PC-9 (cell line): ENCODE data around the gene OR2V2. TPM values are rescaled to one million over a fixed set of nuclear protein-coding genes. Genes with fewer than 3 reads are reported as not detected.

Experiments used
- BruUV-seq: library from RNA; stranded (reverse); fragments of 400-500 nt; replicated peaks from 2 replicates; lab custom pipeline; 2021; lab: Mats Ljungman, UMichigan
- CTCF ChIA-PET: fragments of 300-600 bp; sonication (Branson Sonifier 250); formaldehyde crosslinking; loops from one replicate; lab custom pipeline; 2022; ENCODE audit warnings: antibody characterized with exemption; lab: Charles Lee
- POLR2A ChIA-PET: fragments of 300-600 bp; sonication (Branson Sonifier 250); formaldehyde crosslinking; loops from one replicate; lab custom pipeline; 2022; ENCODE audit warnings: antibody characterized with exemption; ENCODE audit not compliant: unreplicated experiment; lab: Charles Lee
- DNase-seq, 2 experiments: peaks; one replicate each; pipeline versions ENCODE4 v3.0.0 to v3.0.0-alpha.2; 2015 to 2022; ENCODE audit warnings: mixed read lengths in 1 of 2
- H2AFZ ChIP-seq: fragments of 200-600 bp; sonication (generic); 2 replicates; pipeline ENCODE4 v1.8.1; 2017; ENCODE audit warnings: antibody characterized with exemption
- H3F3A ChIP-seq: fragments of 200-600 bp; sonication (generic); 2 replicates; pipeline ENCODE4 v1.8.1; 2017; ENCODE audit warnings: antibody characterized with exemption, mild to moderate bottlenecking, low read depth; ENCODE audit not compliant: insufficient read depth
- H3K27ac ChIP-seq: fragments of 200-600 bp; sonication (generic); 2 replicates; pipeline ENCODE4 v1.6.1; 2016; ENCODE audit warnings: mixed run types
- H3K27me3 ChIP-seq: fragments of 200-600 bp; sonication (generic); 2 replicates; pipeline ENCODE4 v1.6.1; 2016; ENCODE audit warnings: low read depth, mixed run types; ENCODE audit not compliant: insufficient read depth
- H3K36me3 ChIP-seq: fragments of 200-600 bp; sonication (generic); 2 replicates; pipeline ENCODE4 v1.6.1; 2016; ENCODE audit warnings: low read depth, mixed run types
- H3K4me1 ChIP-seq: fragments of 200-600 bp; sonication (generic); replicated peaks from 2 replicates; pipeline ENCODE4 v1.6.1; 2016; ENCODE audit warnings: mixed run types; ENCODE audit not compliant: insufficient read depth
- H3K4me2 ChIP-seq: fragments of 200-600 bp; sonication (generic); 2 replicates; pipeline ENCODE4 v1.6.1; 2017; ENCODE audit warnings: mixed run types
- H3K4me3 ChIP-seq: fragments of 200-600 bp; sonication (generic); 2 replicates; pipeline ENCODE4 v1.6.1; 2016; ENCODE audit warnings: mixed run types
- H3K79me2 ChIP-seq: fragments of 200-600 bp; sonication (generic); 2 replicates; pipeline ENCODE4 v1.6.1; 2017; ENCODE audit warnings: low read depth, mixed run types
- H3K9me2 ChIP-seq: fragments of 200-600 bp; sonication (generic); 2 replicates; pipeline ENCODE4 v1.8.1; 2017; ENCODE audit warnings: mild to moderate bottlenecking; ENCODE audit not compliant: insufficient read depth
- H3K9me3 ChIP-seq: fragments of 200-600 bp; sonication (generic); 2 replicates; pipeline ENCODE4 v1.8.1; 2016; ENCODE audit warnings: low read depth; ENCODE audit not compliant: insufficient read depth
- H4K20me1 ChIP-seq: fragments of 200-600 bp; sonication (generic); 2 replicates; pipeline ENCODE4 v1.8.1; 2017; ENCODE audit not compliant: insufficient read depth
- EZH2 ChIP-seq: fragments of 200-600 bp; sonication (generic); IDR thresholded peaks from 2 replicates; pipeline ENCODE4 v1.8.0; 2017; ENCODE audit warnings: antibody characterized with exemption, low read depth
- intact Hi-C: fragments of 100-400 bp; cut with micrococcal nuclease; formaldehyde crosslinking; loops from one replicate; pipeline ENCODE4 v1.10.0; 2022; ENCODE audit not compliant: unreplicated experiment
- total RNA-seq: library from RNA; stranded (reverse); gene quantifications from 2 replicates; pipeline ENCODE4 v1.2.3, GENCODE V29; 2021
- TF ChIP-seq, protein P1 (sequence below): fragments of 200-600 bp; sonication (generic); conservative IDR thresholded peaks from 2 replicates; pipeline ENCODE4 v1.6.1; 2017; ENCODE audit warnings: mixed run types, antibody characterized with exemption, mild to moderate bottlenecking, moderate library complexity

Gene OR2V2
- total RNA-seq, 1 experiment from 2014 or later, result not detected

DNA sequence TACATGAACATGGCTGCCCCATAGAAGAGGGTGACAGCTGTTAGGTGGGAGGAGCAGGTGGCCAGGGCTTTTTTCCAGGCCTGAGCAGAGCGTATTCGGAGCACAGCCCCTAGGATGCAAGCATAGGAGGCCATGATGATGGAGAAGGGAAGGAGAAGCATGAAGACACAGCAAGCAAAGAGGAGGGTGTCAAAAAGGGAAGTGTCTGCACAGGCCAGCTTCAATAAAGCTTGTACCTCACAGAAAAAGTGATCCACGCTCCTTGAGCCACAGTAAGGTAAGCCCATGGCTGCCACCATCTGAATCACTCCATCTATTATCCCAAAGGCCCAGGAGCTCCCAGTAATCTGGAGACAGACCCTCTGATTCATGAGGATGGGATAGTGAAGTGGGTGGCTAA lies 22.9 kb upstream of the OR2V2 start:
- Histone ChIP-seq H2AFZ (no peak overlapping the region), H3K9me2 (no peaks in the 10 kb centered on the region), H3K36me3 (no peaks in the 10 kb centered on the region), H3K79me2 (no peaks in the 10 kb centered on the region), H4K20me1 (no peaks in the 10 kb centered on the region), H3K27ac (no peak overlapping the region), H3K4me2 (no peak overlapping the region), H3F3A (peaks cover 13% of the 10 kb centered on the region; the same call in 1 of the 2 replicates), H3K9me3 (no peaks in the 10 kb centered on the region), H3K27me3 (no peaks in the 10 kb centered on the region), H3K4me1 (peaks cover 21% of the 10 kb centered on the region), H3K4me3 (no peak overlapping the region)
- no TSS peak for BruUV-seq
- intact Hi-C loops, result no loop called here
- no peak for DNase-seq
- TF ChIP-seq EZH2, result no peak
- TF ChIP-seq, protein P1, sequence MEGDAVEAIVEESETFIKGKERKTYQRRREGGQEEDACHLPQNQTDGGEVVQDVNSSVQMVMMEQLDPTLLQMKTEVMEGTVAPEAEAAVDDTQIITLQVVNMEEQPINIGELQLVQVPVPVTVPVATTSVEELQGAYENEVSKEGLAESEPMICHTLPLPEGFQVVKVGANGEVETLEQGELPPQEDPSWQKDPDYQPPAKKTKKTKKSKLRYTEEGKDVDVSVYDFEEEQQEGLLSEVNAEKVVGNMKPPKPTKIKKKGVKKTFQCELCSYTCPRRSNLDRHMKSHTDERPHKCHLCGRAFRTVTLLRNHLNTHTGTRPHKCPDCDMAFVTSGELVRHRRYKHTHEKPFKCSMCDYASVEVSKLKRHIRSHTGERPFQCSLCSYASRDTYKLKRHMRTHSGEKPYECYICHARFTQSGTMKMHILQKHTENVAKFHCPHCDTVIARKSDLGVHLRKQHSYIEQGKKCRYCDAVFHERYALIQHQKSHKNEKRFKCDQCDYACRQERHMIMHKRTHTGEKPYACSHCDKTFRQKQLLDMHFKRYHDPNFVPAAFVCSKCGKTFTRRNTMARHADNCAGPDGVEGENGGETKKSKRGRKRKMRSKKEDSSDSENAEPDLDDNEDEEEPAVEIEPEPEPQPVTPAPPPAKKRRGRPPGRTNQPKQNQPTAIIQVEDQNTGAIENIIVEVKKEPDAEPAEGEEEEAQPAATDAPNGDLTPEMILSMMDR, result no peak
- CTCF ChIA-PET, result interaction anchor here (0.6 kb wide), 1 partner anchor 308 kb away, joined by 5 read pairs; no protein-coding TSS in a partner anchor
- POLR2A ChIA-PET, result no interaction called here

DNA sequence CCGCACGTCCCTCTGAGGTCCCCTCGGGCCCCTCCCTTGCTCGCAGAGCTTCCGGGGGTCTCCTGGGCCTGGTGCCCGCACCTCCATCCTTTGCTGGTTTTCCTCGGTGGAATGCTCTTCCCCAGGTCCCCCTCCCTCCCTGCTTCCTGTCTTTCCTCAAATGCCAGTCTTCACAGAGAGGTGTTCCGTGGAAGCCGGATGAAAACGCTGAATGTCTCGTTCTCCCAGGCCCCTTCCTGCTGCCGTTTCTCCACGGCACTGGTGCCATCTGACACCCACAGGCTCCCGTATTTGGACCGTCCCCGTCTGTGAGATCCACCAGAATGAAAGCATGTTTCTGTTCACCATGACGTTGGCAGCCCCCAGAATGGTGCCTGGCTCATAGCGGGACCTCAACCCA lies 20.5 kb upstream of the OR2V2 start:
- no peak for DNase-seq
- H3K27me3 ChIP-seq, result no peaks in the 10 kb centered on the region
- no peaks in the 10 kb centered on the region for H3F3A ChIP-seq
- ChIA-PET CTCF (no interaction called here), POLR2A (no interaction called here)
- no peaks in the 10 kb centered on the region for H3K9me2 ChIP-seq
- H2AFZ ChIP-seq, result no peak overlapping the region
- H4K20me1 ChIP-seq, result no peaks in the 10 kb centered on the region
- no peaks in the 10 kb centered on the region for H3K9me3 ChIP-seq
- H3K4me3 ChIP-seq, result no peak overlapping the region
- H3K36me3 ChIP-seq, result no peaks in the 10 kb centered on the region
- no TSS peak for BruUV-seq
- TF ChIP-seq, protein P1, result no peak
- no peak for TF ChIP-seq EZH2
- H3K4me1 ChIP-seq, result no peaks in the 10 kb centered on the region
- H3K4me2 ChIP-seq, result no peak overlapping the region
- no peaks in the 10 kb centered on the region for H3K79me2 ChIP-seq
- intact Hi-C loops, result no loop called here
- no peak overlapping the region for H3K27ac ChIP-seq

DNA sequence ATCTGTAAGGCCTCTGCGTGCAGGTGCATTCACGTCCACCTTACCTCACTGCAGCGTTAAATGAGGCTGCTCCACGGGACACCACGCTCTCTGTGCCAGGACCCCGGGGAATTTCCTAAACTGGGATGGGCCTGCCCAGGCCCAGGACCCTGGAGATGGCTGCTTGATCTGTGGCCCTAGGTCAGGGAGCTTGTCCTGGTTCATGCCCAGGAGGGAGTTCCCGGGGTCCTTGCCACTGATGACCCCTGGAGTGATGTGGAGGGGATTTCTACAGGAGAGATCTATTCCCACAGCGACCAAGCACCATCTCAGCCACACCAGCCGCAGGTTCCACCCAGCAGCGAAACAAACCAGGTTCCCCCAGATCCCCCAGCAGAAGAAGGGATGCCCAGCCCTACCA lies 19.9 kb upstream of the OR2V2 start:
- Histone ChIP-seq H3K4me1 (no peaks in the 10 kb centered on the region), H3K27me3 (no peaks in the 10 kb centered on the region), H3K79me2 (no peaks in the 10 kb centered on the region), H3F3A (no peaks in the 10 kb centered on the region), H2AFZ (no peak overlapping the region), H3K4me3 (no peak overlapping the region), H3K9me2 (no peaks in the 10 kb centered on the region), H3K27ac (no peak overlapping the region), H3K9me3 (no peaks in the 10 kb centered on the region), H3K36me3 (no peaks in the 10 kb centered on the region), H4K20me1 (no peaks in the 10 kb centered on the region), H3K4me2 (no peak overlapping the region)
- TF ChIP-seq EZH2, result no peak
- TF ChIP-seq, protein P1, result no peak
- DNase-seq, result no peak
- BruUV-seq, result no TSS peak
- ChIA-PET POLR2A (no interaction called here), CTCF (no interaction called here)
- intact Hi-C loops, result no loop called here
